B cell (primary cell): ENCODE results near the gene PTGER2. TPM values are rescaled to one million over a fixed set of nuclear protein-coding genes. Genes with fewer than 3 reads are reported as not detected.

Experiments
- ATAC-seq: fragments of 200-7000 bp; cut with Tn5 transposase; one replicate; pipeline ENCODE4 v1.10.0; 2021; ENCODE audit warnings: low read depth, mild to moderate bottlenecking, moderate number of reproducible peaks, moderate library complexity
- CTCF ChIA-PET: fragments of 350-600 bp; sonication (Branson Sonifier 250); formaldehyde crosslinking; loops from one replicate; lab custom pipeline; 2021; ENCODE audit warnings: antibody characterized with exemption, inconsistent platforms; lab: Charles Lee
- POLR2A ChIA-PET: fragments of 350-600 bp; sonication (Branson Sonifier 250); formaldehyde crosslinking; loops from one replicate; lab custom pipeline; 2021; ENCODE audit warnings: antibody characterized with exemption; lab: Charles Lee
- DNase-seq: peaks from one replicate; pipeline ENCODE4 v3.0.0; 2013
- H2AFZ ChIP-seq: 2 replicates; pipeline ENCODE4 v1.6.1; 2012; ENCODE audit warnings: mild to moderate bottlenecking, low read depth, low read length; ENCODE audit not compliant: insufficient read depth, poor library complexity, severe bottlenecking
- H3K27ac ChIP-seq, 2 donors: 1 replicate in 1 of 2; 2 replicates in 1 of 2; pipeline ENCODE4 v1.5.1; 2012 to 2013; ENCODE audit warnings: low read length in 2 of 2, mild to moderate bottlenecking in 2 of 2, moderate library complexity in 1 of 2
- H3K27me3 ChIP-seq, 4 experiments: fragments of 200-600 bp in 1 of 4; sonication (generic) in 1 of 4; replicated peaks in 1 of 4; 1 replicate in 2 of 4; 2 replicates in 2 of 4; pipeline versions ENCODE4 v1.6.1 to v1.7.0; 2013 to 2016; ENCODE audit warnings: low read length in 3 of 4, mild to moderate bottlenecking in 2 of 4, mixed read lengths in 1 of 4, moderate library complexity in 1 of 4; ENCODE audit not compliant: insufficient read depth in 4 of 4, control insufficient read depth in 3 of 4; ENCODE audit errors: control extremely low read depth in 1 of 4
- H3K36me3 ChIP-seq, 2 experiments: replicated peaks in 1 of 2; 1 replicate in 1 of 2; 2 replicates in 1 of 2; pipeline versions ENCODE4 v1.6.1 to v1.7.1; 2013; ENCODE audit warnings: low read length in 1 of 2; ENCODE audit not compliant: insufficient read depth in 2 of 2, control insufficient read depth in 1 of 2; ENCODE audit errors: control extremely low read depth in 1 of 2, extremely low read depth in 1 of 2
- H3K4me1 ChIP-seq, 2 donors: fragments of 200-600 bp in 1 of 2; sonication (generic) in 1 of 2; 1 replicate in 1 of 2; 2 replicates in 1 of 2; pipeline versions ENCODE4 v1.5.1 to v1.6.1; 2013 to 2017; ENCODE audit warnings: low read length in 2 of 2; ENCODE audit not compliant: control insufficient read depth in 2 of 2, insufficient read depth in 2 of 2
- H3K4me2 ChIP-seq: replicated peaks from 2 replicates; pipeline ENCODE3; 2012; ENCODE audit warnings: mild to moderate bottlenecking, low read depth, low read length; ENCODE audit not compliant: poor library complexity, severe bottlenecking
- H3K4me3 ChIP-seq, 5 experiments: fragments of 200-600 bp in 1 of 5; sonication (generic) in 1 of 5; 1 replicate in 3 of 5; 2 replicates in 2 of 5; pipeline versions ENCODE4 v1.5.1 to v1.7.0; 2011 to 2016; ENCODE audit warnings: low read length in 4 of 5, mild to moderate bottlenecking in 4 of 5, low read depth in 2 of 5, control low read depth in 1 of 5, moderate library complexity in 1 of 5; ENCODE audit not compliant: insufficient read depth in 1 of 5; ENCODE audit errors: control extremely low read depth in 1 of 5, extremely low read depth in 1 of 5
- H3K79me2 ChIP-seq: fragments of 200-600 bp; sonication (generic); one replicate; pipeline ENCODE4 v1.6.0; 2016; ENCODE audit warnings: low read length; ENCODE audit not compliant: control insufficient read depth, insufficient read depth
- H3K9ac ChIP-seq: fragments of 200-600 bp; sonication (generic); 2 replicates; pipeline ENCODE4 v1.6.1; 2017; ENCODE audit warnings: mild to moderate bottlenecking, low read length, moderate library complexity
- H3K9me3 ChIP-seq, 3 donors: one replicate each; pipeline versions ENCODE4 v1.6.1 to v1.7.1; 2013; ENCODE audit warnings: low read length in 2 of 3; ENCODE audit not compliant: control insufficient read depth in 2 of 3, insufficient read depth in 1 of 3; ENCODE audit errors: control extremely low read depth in 1 of 3
- H4K20me1 ChIP-seq: 2 replicates; pipeline ENCODE4 v1.6.0; 2012; ENCODE audit warnings: mild to moderate bottlenecking, low read length; ENCODE audit not compliant: insufficient read depth, control insufficient read depth, poor library complexity, severe bottlenecking
- H3K27ac Mint-ChIP-seq: one replicate; pipeline ENCODE4 v1.8.0; 2021; ENCODE audit warnings: mixed read lengths
- H3K27me3 Mint-ChIP-seq: one replicate; pipeline ENCODE4 v1.8.0; 2021; ENCODE audit warnings: mixed read lengths
- H3K4me1 Mint-ChIP-seq: one replicate; pipeline ENCODE4 v1.8.0; 2021; ENCODE audit warnings: mixed read lengths
- H3K4me3 Mint-ChIP-seq: one replicate; pipeline ENCODE4 v1.8.0; 2021; ENCODE audit warnings: mixed read lengths
- H3K9me3 Mint-ChIP-seq: one replicate; pipeline ENCODE4 v1.8.0; 2022; ENCODE audit warnings: mixed read lengths; ENCODE audit not compliant: insufficient read depth
- EZH2 ChIP-seq: IDR thresholded peaks from 2 replicates; pipeline ENCODE4 v1.6.1; 2012; ENCODE audit warnings: borderline replicate concordance, low read depth, mild to moderate bottlenecking, moderate library complexity, low read length; ENCODE audit not compliant: insufficient read depth, poor library complexity, severe bottlenecking
- WGBS: methylation state at CpG from one replicate; pipeline ENCODE4 v1.1.5; 2013; ENCODE audit warnings: missing lambda C conversion rate; ENCODE audit not compliant: insufficient coverage; 5-methylcytosine and 5-hydroxymethylcytosine counted together
- intact Hi-C: fragments of 100-400 bp; cut with micrococcal nuclease; formaldehyde crosslinking; loops from one replicate; pipeline ENCODE4 v1.10.0; 2022
- polyA plus RNA-seq: library from polyadenylated mRNA; depleted of rRNA; stranded (reverse); fragments of >200 nt; gene quantifications from 2 replicates; pipeline ENCODE4 v1.2.3, GENCODE V29; 2012
- total RNA-seq, 2 donors: library from RNA; stranded (reverse); fragments of 120-200 nt in 1 of 2; gene quantifications; 1 replicate in 1 of 2; 2 replicates in 1 of 2; pipeline versions ENCODE4 v1.2.3 to v1.2.4, GENCODE V29; 2013 to 2022
- TF ChIP-seq, protein P1 (sequence below): fragments of 200-600 bp; IDR thresholded peaks from one replicate; pipeline ENCODE4 v1.8.0; 2022; ENCODE audit warnings: antibody characterized with exemption, mild to moderate bottlenecking

The PTGER2 gene
- total and polyA plus RNA-seq, 2 donors (not counting 1 experiment from before 2014, with no cell fraction given) = 0.32 to 0.92 TPM

DNA sequence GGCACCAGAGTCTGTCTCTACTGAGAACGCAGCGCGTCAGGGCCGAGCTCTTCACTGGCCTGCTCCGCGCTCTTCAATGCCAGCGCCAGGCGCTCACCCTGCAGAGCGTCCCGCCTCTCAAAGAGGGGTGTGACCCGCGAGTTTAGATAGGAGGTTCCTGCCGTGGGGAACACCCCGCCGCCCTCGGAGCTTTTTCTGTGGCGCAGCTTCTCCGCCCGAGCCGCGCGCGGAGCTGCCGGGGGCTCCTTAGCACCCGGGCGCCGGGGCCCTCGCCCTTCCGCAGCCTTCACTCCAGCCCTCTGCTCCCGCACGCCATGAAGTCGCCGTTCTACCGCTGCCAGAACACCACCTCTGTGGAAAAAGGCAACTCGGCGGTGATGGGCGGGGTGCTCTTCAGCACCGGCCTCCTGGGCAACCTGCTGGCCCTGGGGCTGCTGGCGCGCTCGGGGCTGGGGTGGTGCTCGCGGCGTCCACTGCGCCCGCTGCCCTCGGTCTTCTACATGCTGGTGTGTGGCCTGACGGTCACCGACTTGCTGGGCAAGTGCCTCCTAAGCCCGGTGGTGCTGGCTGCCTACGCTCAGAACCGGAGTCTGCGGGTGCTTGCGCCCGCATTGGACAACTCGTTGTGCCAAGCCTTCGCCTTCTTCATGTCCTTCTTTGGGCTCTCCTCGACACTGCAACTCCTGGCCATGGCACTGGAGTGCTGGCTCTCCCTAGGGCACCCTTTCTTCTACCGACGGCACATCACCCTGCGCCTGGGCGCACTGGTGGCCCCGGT, 46.4 kb upstream of the PTGER2 start, which contains the start of gene PTGDR:
Gene PTGDR (plus strand): TSS at position 198 of the 778 bp plus-strand sequence. CDS start 117 bp downstream, at position 315.
- WGBS = 4% methylated on average over 63 of the region's 63 CpGs
- ChIA-PET CTCF (interaction anchor here (0.7 kb wide), 1 partner anchor 9 kb away, joined by 3 read pairs; no protein-coding TSS in a partner anchor), POLR2A (no interaction called here)
- H3K9me3 ChIP-seq = peaks cover 0 to 9% (median 0%) of the 10 kb centered on the region in 3 donors
- TF ChIP-seq, protein P1, sequence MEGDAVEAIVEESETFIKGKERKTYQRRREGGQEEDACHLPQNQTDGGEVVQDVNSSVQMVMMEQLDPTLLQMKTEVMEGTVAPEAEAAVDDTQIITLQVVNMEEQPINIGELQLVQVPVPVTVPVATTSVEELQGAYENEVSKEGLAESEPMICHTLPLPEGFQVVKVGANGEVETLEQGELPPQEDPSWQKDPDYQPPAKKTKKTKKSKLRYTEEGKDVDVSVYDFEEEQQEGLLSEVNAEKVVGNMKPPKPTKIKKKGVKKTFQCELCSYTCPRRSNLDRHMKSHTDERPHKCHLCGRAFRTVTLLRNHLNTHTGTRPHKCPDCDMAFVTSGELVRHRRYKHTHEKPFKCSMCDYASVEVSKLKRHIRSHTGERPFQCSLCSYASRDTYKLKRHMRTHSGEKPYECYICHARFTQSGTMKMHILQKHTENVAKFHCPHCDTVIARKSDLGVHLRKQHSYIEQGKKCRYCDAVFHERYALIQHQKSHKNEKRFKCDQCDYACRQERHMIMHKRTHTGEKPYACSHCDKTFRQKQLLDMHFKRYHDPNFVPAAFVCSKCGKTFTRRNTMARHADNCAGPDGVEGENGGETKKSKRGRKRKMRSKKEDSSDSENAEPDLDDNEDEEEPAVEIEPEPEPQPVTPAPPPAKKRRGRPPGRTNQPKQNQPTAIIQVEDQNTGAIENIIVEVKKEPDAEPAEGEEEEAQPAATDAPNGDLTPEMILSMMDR = no peak
- no peak for TF ChIP-seq EZH2
- H3K79me2 ChIP-seq = no peaks in the 10 kb centered on the region
- H3K4me1 ChIP-seq = peaks cover 29 to 40% of the 10 kb centered on the region in 2 donors
- Mint-ChIP-seq H3K27ac (no peak within 1 kb of the TSS), H3K27me3 (peaks cover 59% of the 10 kb centered on the region), H3K9me3 (no peaks in the 10 kb centered on the region), H3K4me1 (peaks cover 39% of the 10 kb centered on the region), H3K4me3 (peak within 1 kb of the TSS; percentile 77)
- H3K4me3 ChIP-seq = peak within 1 kb of the TSS in 3 of 5 experiments; percentile 15 to 24 (median 19)
- H3K4me2 ChIP-seq = peak within 1 kb of the TSS; percentile 66
- no peak within 1 kb of the TSS for H3K9ac ChIP-seq
- peak; percentile 6 for DNase-seq
- no peaks in the 10 kb centered on the region for H4K20me1 ChIP-seq
- H2AFZ ChIP-seq = peak within 1 kb of the TSS; percentile 41
- intact Hi-C loops = no loop called here
- H3K36me3 ChIP-seq = no peaks in the 10 kb centered on the region
- no peak for ATAC-seq
- H3K27ac ChIP-seq = no peak within 1 kb of the TSS
- H3K27me3 ChIP-seq = peaks cover 0 to 37% (median 28%) of the 10 kb centered on the region in 4 experiments
